Measurements from ENCODE around the gene ABCA13. TPM values are rescaled to one million over a fixed set of nuclear protein-coding genes. Genes with fewer than 3 reads are reported as not detected.

Gene ABCA13
- polyA plus RNA-seq, 1 donor (not counting 4 experiments of a cell fraction or from before 2014, with no cell fraction given), result 0.76 TPM

DNA sequence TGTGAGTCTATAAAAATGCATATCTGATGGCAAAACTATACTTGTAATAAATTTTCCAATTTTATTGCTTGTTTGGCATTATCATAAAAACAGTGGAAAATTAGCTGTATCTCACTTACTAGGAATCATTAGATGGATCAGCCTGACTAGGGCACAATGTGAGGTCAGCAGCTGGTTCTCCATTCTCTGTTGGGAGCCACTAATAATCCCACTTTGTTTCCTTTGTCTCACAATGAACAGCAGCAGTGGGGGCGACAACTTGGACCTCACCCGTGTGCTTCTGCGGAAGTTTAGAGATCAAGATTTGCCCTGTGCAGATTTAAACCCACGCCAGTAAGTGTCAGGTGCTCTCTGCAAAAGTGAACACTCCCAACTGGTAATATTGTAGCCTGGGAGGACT is 295.5 kb downstream of the ABCA13 start:
- Histone ChIP-seq H3K4me2 (ENCODE audit: control insufficient read depth, extremely low read depth, insufficient read depth, low read depth, low read length) (no peak overlapping the region), H2AFZ (ENCODE audit: control insufficient read depth, low read length) (no peak overlapping the region), H4K20me1 (ENCODE audit: control insufficient read depth, extremely low read depth, insufficient read depth, low read length) (no peaks in the 10 kb centered on the region), H3K27me3 (ENCODE audit: control insufficient read depth, extremely low read depth, insufficient read depth, low read length) (no peaks in the 10 kb centered on the region), H3K36me3 (ENCODE audit: control insufficient read depth in 2 of 2, extremely low read depth in 1 of 2, insufficient read depth in 2 of 2, low read length in 2 of 2) (no peaks in the 10 kb centered on the region), H3K9ac (ENCODE audit: control insufficient read depth, extremely low read depth, insufficient read depth, low read length) (no peak overlapping the region), H3K9me3 (ENCODE audit: control insufficient read depth, low read depth, low read length) (no peaks in the 10 kb centered on the region), H3K27ac (ENCODE audit: control insufficient read depth, insufficient read depth, low read length) (no peak overlapping the region), H3K4me1 (ENCODE audit: control insufficient read depth, extremely low read depth, insufficient read depth, low read length) (no peaks in the 10 kb centered on the region), H3K79me2 (ENCODE audit: control insufficient read depth, insufficient read depth, low read length) (no peaks in the 10 kb centered on the region), H3K9me1 (ENCODE audit: control insufficient read depth, extremely low read depth, insufficient read depth, low read length) (no peaks in the 10 kb centered on the region), H3K4me3 (ENCODE audit: control insufficient read depth in 2 of 3, extremely low read depth in 1 of 3, insufficient read depth in 2 of 3, low read depth in 1 of 3, low read length in 3 of 3) (no peak overlapping the region)
- dilution Hi-C loops (cut with MboI; ENCODE audit: extremely low pct_ligation_motif_present, low sequenced_read_pairs), result no loop called here
- FAIRE-seq (no peak), DNase-seq (ENCODE audit: low read depth, low spot score) (no peak)
- TF ChIP-seq, protein P1, sequence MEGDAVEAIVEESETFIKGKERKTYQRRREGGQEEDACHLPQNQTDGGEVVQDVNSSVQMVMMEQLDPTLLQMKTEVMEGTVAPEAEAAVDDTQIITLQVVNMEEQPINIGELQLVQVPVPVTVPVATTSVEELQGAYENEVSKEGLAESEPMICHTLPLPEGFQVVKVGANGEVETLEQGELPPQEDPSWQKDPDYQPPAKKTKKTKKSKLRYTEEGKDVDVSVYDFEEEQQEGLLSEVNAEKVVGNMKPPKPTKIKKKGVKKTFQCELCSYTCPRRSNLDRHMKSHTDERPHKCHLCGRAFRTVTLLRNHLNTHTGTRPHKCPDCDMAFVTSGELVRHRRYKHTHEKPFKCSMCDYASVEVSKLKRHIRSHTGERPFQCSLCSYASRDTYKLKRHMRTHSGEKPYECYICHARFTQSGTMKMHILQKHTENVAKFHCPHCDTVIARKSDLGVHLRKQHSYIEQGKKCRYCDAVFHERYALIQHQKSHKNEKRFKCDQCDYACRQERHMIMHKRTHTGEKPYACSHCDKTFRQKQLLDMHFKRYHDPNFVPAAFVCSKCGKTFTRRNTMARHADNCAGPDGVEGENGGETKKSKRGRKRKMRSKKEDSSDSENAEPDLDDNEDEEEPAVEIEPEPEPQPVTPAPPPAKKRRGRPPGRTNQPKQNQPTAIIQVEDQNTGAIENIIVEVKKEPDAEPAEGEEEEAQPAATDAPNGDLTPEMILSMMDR (optimal IDR thresholded peaks at IDR 0.05 in 1 of 3, IDR thresholded peaks at IDR 0.05 in 1 of 3, conservative IDR thresholded peaks at IDR 0.05 in 1 of 3; ENCODE audit: extremely low read depth in 1 of 3, insufficient read depth in 2 of 3, low read length in 3 of 3), result no peak
- no peak for TF ChIP-seq EZH2 (IDR thresholded peaks at IDR 0.05; ENCODE audit: low read length)

DNA sequence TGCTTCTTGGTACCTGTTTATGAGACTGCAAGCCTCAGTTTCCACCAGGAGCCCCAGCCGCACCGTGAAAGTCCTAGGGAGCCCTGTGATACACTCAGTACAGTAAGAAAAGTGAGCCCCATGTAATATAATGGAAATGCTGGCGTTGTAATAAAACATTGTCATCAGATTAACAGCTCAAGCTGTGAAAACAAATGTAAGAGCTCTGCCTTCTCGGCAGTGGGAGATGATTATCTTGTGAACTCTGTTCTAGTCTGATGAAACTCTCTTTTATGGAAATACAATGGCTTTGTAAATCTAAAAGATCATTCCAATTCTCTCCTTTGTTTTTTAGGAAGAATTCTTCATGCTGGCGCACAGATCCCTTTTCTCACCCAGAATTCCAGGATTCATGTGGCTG is 299.9 kb downstream of the ABCA13 start:
- no peak overlapping the region for H2AFZ ChIP-seq (ENCODE audit: control insufficient read depth, low read length)
- no peaks in the 10 kb centered on the region for H3K9me3 ChIP-seq (ENCODE audit: control insufficient read depth, low read depth, low read length)
- no peak overlapping the region for H3K4me2 ChIP-seq (ENCODE audit: control insufficient read depth, extremely low read depth, insufficient read depth, low read depth, low read length)
- no peak overlapping the region for H3K4me3 ChIP-seq (ENCODE audit: control insufficient read depth in 2 of 3, extremely low read depth in 1 of 3, insufficient read depth in 2 of 3, low read depth in 1 of 3, low read length in 3 of 3)
- FAIRE-seq, result no peak
- H3K9me1 ChIP-seq (ENCODE audit: control insufficient read depth, extremely low read depth, insufficient read depth, low read length), result no peaks in the 10 kb centered on the region
- H3K27ac ChIP-seq (ENCODE audit: control insufficient read depth, insufficient read depth, low read length), result no peak overlapping the region
- H3K79me2 ChIP-seq (ENCODE audit: control insufficient read depth, insufficient read depth, low read length), result no peaks in the 10 kb centered on the region
- no peaks in the 10 kb centered on the region for H4K20me1 ChIP-seq (ENCODE audit: control insufficient read depth, extremely low read depth, insufficient read depth, low read length)
- H3K36me3 ChIP-seq (ENCODE audit: control insufficient read depth in 2 of 2, extremely low read depth in 1 of 2, insufficient read depth in 2 of 2, low read length in 2 of 2), result no peaks in the 10 kb centered on the region
- no peak overlapping the region for H3K9ac ChIP-seq (ENCODE audit: control insufficient read depth, extremely low read depth, insufficient read depth, low read length)
- dilution Hi-C loops (cut with MboI; ENCODE audit: extremely low pct_ligation_motif_present, low sequenced_read_pairs), result no loop called here
- DNase-seq (ENCODE audit: low read depth, low spot score), result no peak
- no peaks in the 10 kb centered on the region for H3K27me3 ChIP-seq (ENCODE audit: control insufficient read depth, extremely low read depth, insufficient read depth, low read length)
- TF ChIP-seq EZH2 (IDR thresholded peaks at IDR 0.05; ENCODE audit: low read length), result no peak
- TF ChIP-seq, protein P1 (optimal IDR thresholded peaks at IDR 0.05 in 1 of 3, IDR thresholded peaks at IDR 0.05 in 1 of 3, conservative IDR thresholded peaks at IDR 0.05 in 1 of 3; ENCODE audit: extremely low read depth in 1 of 3, insufficient read depth in 2 of 3, low read length in 3 of 3), result no peak
- H3K4me1 ChIP-seq (ENCODE audit: control insufficient read depth, extremely low read depth, insufficient read depth, low read length), result no peaks in the 10 kb centered on the region
